Measurements from ENCODE around the gene KLF3. TPM values are rescaled to one million over a fixed set of nuclear protein-coding genes. Genes with fewer than 3 reads are reported as not detected.

The KLF3 gene
- total and polyA plus RNA-seq, 9 of the 15 experiments (the other 6 are each of a cell fraction or from before 2014, with no cell fraction given) = 9.9 to 47.2 (median 18.1) TPM

- TF ChIP-seq ZNF609 (CRISPR knock-in tag; IDR thresholded peaks at IDR 0.05; ENCODE audit: borderline replicate concordance) (no peak), ZFP36 (IDR thresholded peaks at IDR 0.05; ENCODE audit: low read depth, low read length, partially characterized antibody) (no peak)
Measured at GRCh38 chr4:38743866-38744265, 79.9 kb downstream of the KLF3 start (continued).

- peaks cover 0 to 4% of the 10 kb centered on the region in 2 experiments; a peak in 1 of 5 replicates for H3K27me3 ChIP-seq (ENCODE audit: control insufficient read depth in 2 of 2, insufficient read depth in 2 of 2, low read length in 2 of 2)
- intact Hi-C loops (cut with micrococcal nuclease) (no loop called here), in situ Hi-C loops (cut with MboI) (no loop called here)
- H3K4me2 ChIP-seq (ENCODE audit: insufficient read depth, low read length) = no peak overlapping the region
- no peak overlapping the region for H2AFZ ChIP-seq (ENCODE audit: low read depth, low read length)
- no peak overlapping the region for H3K9ac ChIP-seq (ENCODE audit: insufficient read depth in 1 of 2, low read depth in 2 of 2, low read length in 2 of 2)
- 21% methylated on average over 5 of the region's 5 CpGs for WGBS (ENCODE audit: insufficient coverage, low coverage, missing lambda C conversion rate)
- H3K27ac ChIP-seq (ENCODE audit: extremely low read depth, low read depth, low read length) = no peak overlapping the region
- DNase-seq (ENCODE audit: extremely low read depth in 1 of 4, low spot score in 3 of 4) = no peak
- H3K4me1 ChIP-seq (replicated peaks in 1 of 2; ENCODE audit: control insufficient read depth in 2 of 2, insufficient read depth in 2 of 2, low read length in 2 of 2) = no peaks in the 10 kb centered on the region
- no peaks in the 10 kb centered on the region for H4K20me1 ChIP-seq (replicated peaks; ENCODE audit: control insufficient read depth, insufficient read depth, low read length)
- H3K9me1 ChIP-seq (ENCODE audit: control insufficient read depth, insufficient read depth, low read length) = no peaks in the 10 kb centered on the region
- TF ChIP-seq THRAP3 (IDR thresholded peaks at IDR 0.05; ENCODE audit: borderline replicate concordance) (no peak), PRDM10 (IDR thresholded peaks at IDR 0.05; ENCODE audit: partially characterized antibody) (no peak)
- BruUV-seq (replicated peaks) = no TSS peak
- ATAC-seq = no peak
- H3K79me2 ChIP-seq (ENCODE audit: control insufficient read depth, insufficient read depth, low read length) = no peaks in the 10 kb centered on the region
- POLR2A ChIA-PET = interaction anchor here (0.6 kb wide), 1 partner anchor 94 kb away, joined by 4 read pairs; no protein-coding TSS in a partner anchor
- 0 out of 2 replicates have a peak, but pooled peaks cover 2% of the 10 kb centered on the region for H3K9me3 ChIP-seq (replicated peaks; ENCODE audit: control insufficient read depth, insufficient read depth, low read depth, low read length)
- CTCF ChIA-PET (ENCODE audit: low intra/inter-chr PET ratio) = no interaction called here
- no peak overlapping the region for H3K4me3 ChIP-seq
- no peak for FAIRE-seq
- no peaks in the 10 kb centered on the region for H3K36me3 ChIP-seq (ENCODE audit: control insufficient read depth, insufficient read depth, low read length)
Measured at GRCh38 chr4:38745881-38746280, 81.9 kb downstream of the KLF3 start.

All from K562 (cell line).